Esophagus squamous epithelium (tissue), 4 donors: ENCODE results near the gene NLRP5.

ENCODE experiments used
- CTCF ChIP-seq, 6 experiments: fragments of 450-650 bp in 4 of 6; fragments of 200-600 bp in 2 of 6; sonication (generic) in 2 of 6; IDR thresholded peaks; one replicate each; pipeline ENCODE4 v1.5.1; 2016 to 2019; ENCODE audit warnings: antibody characterized with exemption in 6 of 6, mild to moderate bottlenecking in 4 of 6, moderate library complexity in 4 of 6
- POLR2A ChIP-seq, 4 donors: fragments of 450-650 bp; IDR thresholded peaks; one replicate each; pipeline ENCODE4 v1.6.1; 2017; ENCODE audit warnings: antibody characterized with exemption in 4 of 4, mild to moderate bottlenecking in 4 of 4, moderate library complexity in 3 of 4

- no peak for TF ChIP-seq CTCF (IDR thresholded peaks at IDR 0.05)
- no peak for TF ChIP-seq POLR2A (IDR thresholded peaks at IDR 0.05)
Observed at GRCh38 chr19:55980415-55980814, 6.2 kb upstream of the NLRP5 start.
